Measurements from ENCODE around the gene CNOT3.

CNOT3 gene

DNA sequence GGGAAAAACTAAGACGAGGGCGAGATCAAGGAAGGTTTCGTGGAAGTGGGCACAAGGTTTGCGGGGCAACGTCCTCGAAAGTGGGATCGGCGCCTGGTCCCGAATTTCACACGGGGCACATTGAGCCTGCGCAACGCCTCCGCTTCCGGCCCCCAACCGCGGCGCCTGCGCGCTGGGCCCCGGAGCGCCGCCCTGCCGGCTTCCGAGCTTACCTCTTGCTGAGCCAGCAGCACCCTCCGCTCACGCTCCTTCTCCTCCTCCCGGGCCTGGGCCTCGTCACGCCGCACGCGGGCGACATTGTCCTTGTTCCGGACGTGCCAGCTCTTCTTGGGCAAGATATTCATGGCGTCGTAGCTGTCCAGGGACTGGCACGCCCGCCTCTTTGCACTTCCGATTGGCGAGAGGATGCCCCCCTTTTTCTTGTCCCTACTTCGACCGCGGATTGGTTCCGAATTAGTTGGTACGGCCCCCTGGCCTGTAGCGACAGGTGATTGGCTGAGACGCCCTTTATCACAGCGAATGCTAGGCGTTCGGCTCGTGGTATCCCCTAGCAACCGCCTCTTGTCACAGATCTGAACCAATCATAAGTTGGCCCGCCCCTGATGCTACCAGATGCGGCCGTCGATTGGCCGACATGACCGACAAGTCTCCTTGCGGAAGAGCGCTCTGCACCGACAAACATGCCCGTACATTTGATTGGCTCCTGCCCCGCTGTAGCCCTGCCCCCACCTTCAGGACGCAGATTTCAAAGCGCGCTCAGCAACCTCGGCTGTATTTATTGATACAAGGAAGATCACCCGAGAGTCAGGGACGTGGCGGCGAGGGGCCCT is 22.0 kb downstream of the CNOT3 start, which contains the start of gene LENG1 (continued):
- no peak for TF ChIP-seq KLF17 (tag by site-specific recombination; IDR thresholded peaks at IDR 0.05)
- TF ChIP-seq SP3 (tag by site-specific recombination; IDR thresholded peaks at IDR 0.05): peak; percentile 85
- no peak for TF ChIP-seq ZEB2 (tag by site-specific recombination; IDR thresholded peaks at IDR 0.05)
- TF ChIP-seq ZNF223 (tag by site-specific recombination; IDR thresholded peaks at IDR 0.05): no peak
- no peak for TF ChIP-seq BCL11A (tag by site-specific recombination; IDR thresholded peaks at IDR 0.05; ENCODE audit: low read depth)
- no peak for TF ChIP-seq ZNF148 (tag by site-specific recombination; IDR thresholded peaks at IDR 0.05; ENCODE audit: borderline replicate concordance)
- 0 out of 2 replicates have a peak, but pooled peaks have one; percentile 27 for TF ChIP-seq PATZ1 (tag by site-specific recombination; IDR thresholded peaks at IDR 0.05)
- TF ChIP-seq GLIS2 (tag by site-specific recombination; IDR thresholded peaks at IDR 0.05): peak; percentile 52
- no peak for TF ChIP-seq ZNF138 (tag by site-specific recombination; IDR thresholded peaks at IDR 0.05; ENCODE audit: borderline replicate concordance)
- no peak for TF ChIP-seq ZNF548 (tag by site-specific recombination; IDR thresholded peaks at IDR 0.05)
- TF ChIP-seq ZNF324 (tag by site-specific recombination; IDR thresholded peaks at IDR 0.05): 0 out of 2 replicates have a peak, but pooled peaks have one; percentile 14
- no peak for TF ChIP-seq ZFP3 (tag by site-specific recombination; IDR thresholded peaks at IDR 0.05; ENCODE audit: low read depth)
- no peak for TF ChIP-seq ZNF423 (tag by site-specific recombination; IDR thresholded peaks at IDR 0.05)
- TF ChIP-seq KLF7 (tag by site-specific recombination; IDR thresholded peaks at IDR 0.05; ENCODE audit: borderline replicate concordance): no peak
- no peak for TF ChIP-seq ZNF19 (tag by site-specific recombination; IDR thresholded peaks at IDR 0.05; ENCODE audit: low read depth)
- no peak for TF ChIP-seq ZNF654 (tag by site-specific recombination; IDR thresholded peaks at IDR 0.05; ENCODE audit: low read depth)
- TF ChIP-seq, protein P1, sequence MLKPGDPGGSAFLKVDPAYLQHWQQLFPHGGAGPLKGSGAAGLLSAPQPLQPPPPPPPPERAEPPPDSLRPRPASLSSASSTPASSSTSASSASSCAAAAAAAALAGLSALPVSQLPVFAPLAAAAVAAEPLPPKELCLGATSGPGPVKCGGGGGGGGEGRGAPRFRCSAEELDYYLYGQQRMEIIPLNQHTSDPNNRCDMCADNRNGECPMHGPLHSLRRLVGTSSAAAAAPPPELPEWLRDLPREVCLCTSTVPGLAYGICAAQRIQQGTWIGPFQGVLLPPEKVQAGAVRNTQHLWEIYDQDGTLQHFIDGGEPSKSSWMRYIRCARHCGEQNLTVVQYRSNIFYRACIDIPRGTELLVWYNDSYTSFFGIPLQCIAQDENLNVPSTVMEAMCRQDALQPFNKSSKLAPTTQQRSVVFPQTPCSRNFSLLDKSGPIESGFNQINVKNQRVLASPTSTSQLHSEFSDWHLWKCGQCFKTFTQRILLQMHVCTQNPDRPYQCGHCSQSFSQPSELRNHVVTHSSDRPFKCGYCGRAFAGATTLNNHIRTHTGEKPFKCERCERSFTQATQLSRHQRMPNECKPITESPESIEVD (tag by site-specific recombination; IDR thresholded peaks at IDR 0.05): no peak
- TF ChIP-seq ZNF530 (tag by site-specific recombination; IDR thresholded peaks at IDR 0.05; ENCODE audit: low read depth): no peak
- peak; percentile 20 for TF ChIP-seq SETDB1 (IDR thresholded peaks at IDR 0.05; ENCODE audit: insufficient read length, low read length)
- TF ChIP-seq REST (tag by site-specific recombination; IDR thresholded peaks at IDR 0.05): no peak
- TF ChIP-seq, protein P2, sequence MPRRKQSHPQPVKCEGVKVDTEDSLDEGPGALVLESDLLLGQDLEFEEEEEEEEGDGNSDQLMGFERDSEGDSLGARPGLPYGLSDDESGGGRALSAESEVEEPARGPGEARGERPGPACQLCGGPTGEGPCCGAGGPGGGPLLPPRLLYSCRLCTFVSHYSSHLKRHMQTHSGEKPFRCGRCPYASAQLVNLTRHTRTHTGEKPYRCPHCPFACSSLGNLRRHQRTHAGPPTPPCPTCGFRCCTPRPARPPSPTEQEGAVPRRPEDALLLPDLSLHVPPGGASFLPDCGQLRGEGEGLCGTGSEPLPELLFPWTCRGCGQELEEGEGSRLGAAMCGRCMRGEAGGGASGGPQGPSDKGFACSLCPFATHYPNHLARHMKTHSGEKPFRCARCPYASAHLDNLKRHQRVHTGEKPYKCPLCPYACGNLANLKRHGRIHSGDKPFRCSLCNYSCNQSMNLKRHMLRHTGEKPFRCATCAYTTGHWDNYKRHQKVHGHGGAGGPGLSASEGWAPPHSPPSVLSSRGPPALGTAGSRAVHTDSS (tag by site-specific recombination; IDR thresholded peaks at IDR 0.05): no peak
- no peak for TF ChIP-seq KLF16 (tag by site-specific recombination; IDR thresholded peaks at IDR 0.05)
- no peak for TF ChIP-seq SCRT1 (tag by site-specific recombination; IDR thresholded peaks at IDR 0.05; ENCODE audit: borderline replicate concordance)
- no peak for TF ChIP-seq ZSCAN18 (tag by site-specific recombination; IDR thresholded peaks at IDR 0.05)
- TF ChIP-seq ZBTB7A (tag by site-specific recombination; IDR thresholded peaks at IDR 0.05; ENCODE audit: low read depth): no peak
